ENCODE measurements around the gene FBN1. TPM values are rescaled to one million over a fixed set of nuclear protein-coding genes. Genes with fewer than 3 reads are reported as not detected.

Gene FBN1
- total RNA-seq, 1 donor from 2014 or later = 54.0 TPM

- Mint-ChIP-seq H3K4me3 (ENCODE audit: unreplicated experiment) (no peak overlapping the region), H3K36me3 (ENCODE audit: low read depth, unreplicated experiment) (no peaks in the 10 kb centered on the region), H3K9me3 (ENCODE audit: unreplicated experiment) (no peaks in the 10 kb centered on the region), H3K4me1 (ENCODE audit: unreplicated experiment) (no peaks in the 10 kb centered on the region), H3K27me3 (ENCODE audit: unreplicated experiment) (peaks cover 2% of the 10 kb centered on the region), H3K27ac (ENCODE audit: unreplicated experiment) (no peak overlapping the region)
- no peak for DNase-seq (ENCODE audit: low spot score)
- TF ChIP-seq, protein P1, sequence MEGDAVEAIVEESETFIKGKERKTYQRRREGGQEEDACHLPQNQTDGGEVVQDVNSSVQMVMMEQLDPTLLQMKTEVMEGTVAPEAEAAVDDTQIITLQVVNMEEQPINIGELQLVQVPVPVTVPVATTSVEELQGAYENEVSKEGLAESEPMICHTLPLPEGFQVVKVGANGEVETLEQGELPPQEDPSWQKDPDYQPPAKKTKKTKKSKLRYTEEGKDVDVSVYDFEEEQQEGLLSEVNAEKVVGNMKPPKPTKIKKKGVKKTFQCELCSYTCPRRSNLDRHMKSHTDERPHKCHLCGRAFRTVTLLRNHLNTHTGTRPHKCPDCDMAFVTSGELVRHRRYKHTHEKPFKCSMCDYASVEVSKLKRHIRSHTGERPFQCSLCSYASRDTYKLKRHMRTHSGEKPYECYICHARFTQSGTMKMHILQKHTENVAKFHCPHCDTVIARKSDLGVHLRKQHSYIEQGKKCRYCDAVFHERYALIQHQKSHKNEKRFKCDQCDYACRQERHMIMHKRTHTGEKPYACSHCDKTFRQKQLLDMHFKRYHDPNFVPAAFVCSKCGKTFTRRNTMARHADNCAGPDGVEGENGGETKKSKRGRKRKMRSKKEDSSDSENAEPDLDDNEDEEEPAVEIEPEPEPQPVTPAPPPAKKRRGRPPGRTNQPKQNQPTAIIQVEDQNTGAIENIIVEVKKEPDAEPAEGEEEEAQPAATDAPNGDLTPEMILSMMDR (IDR thresholded peaks at IDR 0.05; ENCODE audit: unreplicated experiment) = no peak
These were observed 166.9 kb downstream of the FBN1 start for GRCh38 chr15:48478581-48478980.

GRCh38 chr15:48477795-48478360 lies 167.6 kb downstream of the FBN1 start:
- H3K27ac Mint-ChIP-seq (ENCODE audit: unreplicated experiment) = no peak overlapping the region
- H3K4me3 Mint-ChIP-seq (ENCODE audit: unreplicated experiment) = no peak overlapping the region
- TF ChIP-seq, protein P1 (IDR thresholded peaks at IDR 0.05; ENCODE audit: unreplicated experiment) = no peak
- no peaks in the 10 kb centered on the region for H3K9me3 Mint-ChIP-seq (ENCODE audit: unreplicated experiment)
- no peak for DNase-seq (ENCODE audit: low spot score)
- H3K4me1 Mint-ChIP-seq (ENCODE audit: unreplicated experiment) = no peaks in the 10 kb centered on the region
- H3K36me3 Mint-ChIP-seq (ENCODE audit: low read depth, unreplicated experiment) = no peaks in the 10 kb centered on the region
- H3K27me3 Mint-ChIP-seq (ENCODE audit: unreplicated experiment) = peaks cover 2% of the 10 kb centered on the region

GRCh38 chr15:48475600-48476395 lies 169.7 kb downstream of the FBN1 start:
- TF ChIP-seq, protein P1 (IDR thresholded peaks at IDR 0.05; ENCODE audit: unreplicated experiment) = no peak
- H3K27me3 Mint-ChIP-seq (ENCODE audit: unreplicated experiment) = peaks cover 4% of the 10 kb centered on the region
- no peaks in the 10 kb centered on the region for H3K4me1 Mint-ChIP-seq (ENCODE audit: unreplicated experiment)
- no peaks in the 10 kb centered on the region for H3K9me3 Mint-ChIP-seq (ENCODE audit: unreplicated experiment)
- no peak overlapping the region for H3K4me3 Mint-ChIP-seq (ENCODE audit: unreplicated experiment)
- H3K27ac Mint-ChIP-seq (ENCODE audit: unreplicated experiment) = no peak overlapping the region
- H3K36me3 Mint-ChIP-seq (ENCODE audit: low read depth, unreplicated experiment) = no peaks in the 10 kb centered on the region
- DNase-seq (ENCODE audit: low spot score) = no peak

DNA sequence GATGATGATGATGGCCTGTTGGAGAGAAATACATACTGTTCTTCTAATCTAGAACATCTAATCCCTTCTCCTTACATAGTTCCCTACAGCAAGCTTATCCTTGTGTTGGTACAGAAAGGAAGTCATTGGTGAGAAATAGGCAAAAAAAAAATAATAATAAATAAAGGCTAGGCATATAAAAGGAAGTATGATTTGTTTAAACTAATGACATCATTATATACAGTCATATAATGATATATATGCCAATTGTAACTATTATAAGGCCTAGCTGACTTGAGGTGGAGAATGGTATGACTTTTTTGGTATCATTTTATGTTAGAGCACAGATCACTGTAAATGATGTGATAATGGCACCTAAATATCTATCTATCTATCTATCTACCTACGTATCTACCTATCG lies 171.8 kb downstream of the FBN1 start:
- no peak for DNase-seq (ENCODE audit: low spot score)
- TF ChIP-seq, protein P1 (IDR thresholded peaks at IDR 0.05; ENCODE audit: unreplicated experiment) = no peak
- Mint-ChIP-seq H3K9me3 (ENCODE audit: unreplicated experiment) (no peaks in the 10 kb centered on the region), H3K4me3 (ENCODE audit: unreplicated experiment) (no peak overlapping the region), H3K36me3 (ENCODE audit: low read depth, unreplicated experiment) (peaks cover 9% of the 10 kb centered on the region), H3K27ac (ENCODE audit: unreplicated experiment) (no peak overlapping the region), H3K27me3 (ENCODE audit: unreplicated experiment) (peaks cover 4% of the 10 kb centered on the region), H3K4me1 (ENCODE audit: unreplicated experiment) (no peaks in the 10 kb centered on the region)

DNA sequence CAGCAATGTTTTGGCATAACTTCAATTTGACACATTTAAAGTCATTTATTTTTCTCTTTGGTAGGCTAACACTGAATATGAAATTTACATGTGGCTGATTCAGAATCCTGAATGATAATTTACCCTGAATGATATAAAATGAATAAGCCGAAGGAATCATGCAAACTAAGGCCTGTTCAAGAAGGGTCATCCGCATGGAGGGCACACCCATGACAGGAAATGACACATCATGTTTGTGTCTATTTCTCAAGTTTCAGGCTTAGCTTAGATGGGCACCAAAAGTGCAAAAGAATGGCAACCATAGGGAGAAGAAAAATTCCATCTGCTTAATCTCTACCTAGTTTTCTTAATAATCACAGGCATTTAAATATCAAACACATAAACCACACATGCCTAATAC lies 172.8 kb downstream of the FBN1 start:
- Mint-ChIP-seq H3K36me3 (ENCODE audit: low read depth, unreplicated experiment) (peaks cover 9% of the 10 kb centered on the region), H3K27me3 (ENCODE audit: unreplicated experiment) (peaks cover 4% of the 10 kb centered on the region), H3K4me3 (ENCODE audit: unreplicated experiment) (no peak overlapping the region), H3K27ac (ENCODE audit: unreplicated experiment) (no peak overlapping the region), H3K9me3 (ENCODE audit: unreplicated experiment) (no peaks in the 10 kb centered on the region), H3K4me1 (ENCODE audit: unreplicated experiment) (no peaks in the 10 kb centered on the region)
- TF ChIP-seq, protein P1 (IDR thresholded peaks at IDR 0.05; ENCODE audit: unreplicated experiment) = no peak
- no peak for DNase-seq (ENCODE audit: low spot score)
